Raji (cell line): ENCODE measurements around the gene SLC1A6.

Experiments
- POLR2A ChIP-seq: IDR thresholded peaks from 2 replicates; pipeline ENCODE4 v1.6.1; 2011; ENCODE audit warnings: low read depth, low read length, control low read depth; ENCODE audit not compliant: insufficient read depth

Gene SLC1A6

GRCh38 chr19:14906711-14907110 lies 73.0 kb downstream of the SLC1A6 start:
- no peak for TF ChIP-seq POLR2A

- TF ChIP-seq POLR2A, result no peak
Observed at GRCh38 chr19:14901675-14902260, 77.9 kb downstream of the SLC1A6 start.
